ENCODE results near the gene TIMP3.
"Not testable (repeated sequence)": the region's sequence is repeated elsewhere in the genome, so short reads cannot be mapped to it uniquely, and the experiment has no call there.

DNA sequence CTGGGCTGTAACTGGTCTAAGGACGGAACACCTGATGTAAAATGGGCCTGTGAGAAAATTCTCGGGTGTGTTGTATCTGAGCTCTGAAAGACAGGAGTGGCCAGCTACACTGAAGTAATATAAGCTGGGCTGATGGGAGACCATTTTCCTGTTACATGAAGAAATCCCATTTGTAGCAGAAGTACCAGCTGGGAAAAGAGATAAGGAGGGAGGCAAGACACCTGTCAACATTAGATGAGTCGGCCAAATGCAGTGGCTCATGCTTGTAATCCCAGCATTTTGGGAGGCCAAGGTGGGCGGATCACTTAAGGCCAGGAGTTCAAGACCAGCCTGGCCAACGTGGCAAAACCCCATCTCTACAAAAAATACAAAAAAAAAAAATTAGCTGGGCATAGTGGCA lies 72.1 kb downstream of the TIMP3 start:
- TF ChIP-seq, protein P1, sequence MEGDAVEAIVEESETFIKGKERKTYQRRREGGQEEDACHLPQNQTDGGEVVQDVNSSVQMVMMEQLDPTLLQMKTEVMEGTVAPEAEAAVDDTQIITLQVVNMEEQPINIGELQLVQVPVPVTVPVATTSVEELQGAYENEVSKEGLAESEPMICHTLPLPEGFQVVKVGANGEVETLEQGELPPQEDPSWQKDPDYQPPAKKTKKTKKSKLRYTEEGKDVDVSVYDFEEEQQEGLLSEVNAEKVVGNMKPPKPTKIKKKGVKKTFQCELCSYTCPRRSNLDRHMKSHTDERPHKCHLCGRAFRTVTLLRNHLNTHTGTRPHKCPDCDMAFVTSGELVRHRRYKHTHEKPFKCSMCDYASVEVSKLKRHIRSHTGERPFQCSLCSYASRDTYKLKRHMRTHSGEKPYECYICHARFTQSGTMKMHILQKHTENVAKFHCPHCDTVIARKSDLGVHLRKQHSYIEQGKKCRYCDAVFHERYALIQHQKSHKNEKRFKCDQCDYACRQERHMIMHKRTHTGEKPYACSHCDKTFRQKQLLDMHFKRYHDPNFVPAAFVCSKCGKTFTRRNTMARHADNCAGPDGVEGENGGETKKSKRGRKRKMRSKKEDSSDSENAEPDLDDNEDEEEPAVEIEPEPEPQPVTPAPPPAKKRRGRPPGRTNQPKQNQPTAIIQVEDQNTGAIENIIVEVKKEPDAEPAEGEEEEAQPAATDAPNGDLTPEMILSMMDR (IDR thresholded peaks at IDR 0.05): not testable (repeated sequence)
- not testable (repeated sequence) for TF ChIP-seq POLR2AphosphoS5, POLR2A (IDR thresholded peaks at IDR 0.05)

All from breast epithelium (tissue), 3 donors.